HG03354 (cell line): ENCODE measurements around the gene PRG2.
A peak's percentile ranks its signal among the peaks of the same experiment; 100 is the strongest.
"Not testable (repeated sequence)": the region's sequence is repeated elsewhere in the genome, so short reads cannot be mapped to it uniquely, and the experiment has no call there.

Experiments
- ATAC-seq: cut with Tn5 transposase; IDR thresholded peaks from one replicate; pipeline ENCODE4 v1.9.1; 2021; ENCODE audit warnings: mild to moderate bottlenecking; ENCODE audit not compliant: unreplicated experiment, poor library complexity, severe bottlenecking

Gene PRG2

GRCh38 chr11:57421805-57422204 lies 31.4 kb upstream of the PRG2 start:
- no peak for ATAC-seq

- ATAC-seq = no peak
Observed at GRCh38 chr11:57421066-57421465, 30.6 kb upstream of the PRG2 start.

- no peak for ATAC-seq
Observed at GRCh38 chr11:57419146-57419545, 28.7 kb upstream of the PRG2 start.

- no peak for ATAC-seq
Observed at GRCh38 chr11:57418131-57418530, 27.7 kb upstream of the PRG2 start.

- no peak for ATAC-seq
Observed at GRCh38 chr11:57417056-57417455, 26.6 kb upstream of the PRG2 start.

GRCh38 chr11:57416436-57416835 lies 26.0 kb upstream of the PRG2 start:
- ATAC-seq = no peak

- no peak for ATAC-seq
Observed at GRCh38 chr11:57414612-57415212, 24.3 kb upstream of the PRG2 start.

GRCh38 chr11:57413681-57414080 lies 23.2 kb upstream of the PRG2 start:
- no peak for ATAC-seq

GRCh38 chr11:57410287-57410686 lies 19.8 kb upstream of the PRG2 start:
- no peak for ATAC-seq

GRCh38 chr11:57409321-57410100 lies 19.1 kb upstream of the PRG2 start:
- no peak for ATAC-seq

GRCh38 chr11:57408771-57409170 lies 18.3 kb upstream of the PRG2 start:
- no peak for ATAC-seq

- ATAC-seq = no peak
Observed at GRCh38 chr11:57407941-57408475, 17.6 kb upstream of the PRG2 start.

- ATAC-seq = no peak
Observed at GRCh38 chr11:57407010-57407920, 16.8 kb upstream of the PRG2 start.

GRCh38 chr11:57406337-57406904 lies 16.0 kb upstream of the PRG2 start:
- peak; percentile 96 for ATAC-seq

GRCh38 chr11:57405271-57405860 lies 14.9 kb upstream of the PRG2 start:
- no peak for ATAC-seq

GRCh38 chr11:57403802-57404147 lies 13.3 kb upstream of the PRG2 start:
- ATAC-seq = no peak

GRCh38 chr11:57403003-57403801 lies 12.8 kb upstream of the PRG2 start:
- not testable (repeated sequence) for ATAC-seq

GRCh38 chr11:57402188-57403002 lies 11.9 kb upstream of the PRG2 start:
- no peak for ATAC-seq
